H9 (cell line): ENCODE results near the gene ZNF407. TPM values are rescaled to one million over a fixed set of nuclear protein-coding genes. Genes with fewer than 3 reads are reported as not detected.

ENCODE experiments used
- DNase-seq: peaks from one replicate; pipeline ENCODE4 v3.0.0-alpha.2; 2017
- H2AFZ ChIP-seq: one replicate; pipeline ENCODE4 v1.6.1; 2013; ENCODE audit warnings: mild to moderate bottlenecking, low read length, control low read depth, moderate library complexity
- H2AK5ac ChIP-seq: 2 replicates; pipeline ENCODE4 v1.6.1; 2013; ENCODE audit warnings: low read length, control low read depth, mixed read lengths; ENCODE audit not compliant: insufficient read length
- H2BK120ac ChIP-seq: one replicate; pipeline ENCODE4 v1.6.1; 2013; ENCODE audit warnings: low read depth, mild to moderate bottlenecking, low read length, control low read depth, inconsistent platforms; ENCODE audit not compliant: poor library complexity, severe bottlenecking
- H2BK12ac ChIP-seq: 2 replicates; pipeline ENCODE4 v1.6.1; 2013; ENCODE audit warnings: low read length, control low read depth, mixed read lengths, low read depth; ENCODE audit not compliant: insufficient read length
- H2BK15ac ChIP-seq: 2 replicates; pipeline ENCODE4 v1.6.1; 2013; ENCODE audit warnings: low read depth, low read length, control low read depth
- H2BK20ac ChIP-seq: one replicate; pipeline ENCODE4 v1.6.1; 2013; ENCODE audit warnings: low read depth, mild to moderate bottlenecking, low read length, control low read depth, inconsistent platforms; ENCODE audit not compliant: poor library complexity, severe bottlenecking
- H2BK5ac ChIP-seq: 2 replicates; pipeline ENCODE4 v1.6.1; 2013; ENCODE audit warnings: low read length, control low read depth, mixed read lengths; ENCODE audit not compliant: insufficient read length
- H3K14ac ChIP-seq: 2 replicates; pipeline ENCODE4 v1.6.1; 2013; ENCODE audit warnings: low read length, control low read depth; ENCODE audit not compliant: insufficient read depth
- H3K18ac ChIP-seq: 2 replicates; pipeline ENCODE4 v1.6.1; 2013; ENCODE audit warnings: low read depth, mild to moderate bottlenecking, mixed read lengths, low read length, control low read depth; ENCODE audit not compliant: insufficient read length
- H3K23ac ChIP-seq: 2 replicates; pipeline ENCODE4 v1.6.1; 2013; ENCODE audit warnings: low read length, control low read depth, mixed read lengths, low read depth; ENCODE audit not compliant: insufficient read length
- H3K23me2 ChIP-seq: 2 replicates; pipeline ENCODE4 v1.6.1; 2013; ENCODE audit warnings: low read depth, mild to moderate bottlenecking, mixed read lengths, low read length, control low read depth; ENCODE audit not compliant: insufficient read length, poor library complexity, severe bottlenecking
- H3K27ac ChIP-seq: 2 replicates; pipeline ENCODE4 v1.5.1; 2013; ENCODE audit warnings: low read length, control low read depth, mixed read lengths, low read depth; ENCODE audit not compliant: insufficient read length
- H3K27me3 ChIP-seq: 2 replicates; pipeline ENCODE4 v1.6.1; 2013; ENCODE audit warnings: low read length, control low read depth, inconsistent platforms; ENCODE audit not compliant: insufficient read depth
- H3K4ac ChIP-seq: 2 replicates; pipeline ENCODE4 v1.6.1; 2013; ENCODE audit warnings: low read depth, mild to moderate bottlenecking, control low read depth, inconsistent platforms, low read length, moderate library complexity
- H3K4me1 ChIP-seq: 2 replicates; pipeline ENCODE4 v1.6.1; 2013; ENCODE audit warnings: low read length, control low read depth, inconsistent platforms; ENCODE audit not compliant: insufficient read depth
- H3K4me2 ChIP-seq: 2 replicates; pipeline ENCODE4 v1.6.1; 2013; ENCODE audit warnings: low read length, control low read depth, mixed read lengths; ENCODE audit not compliant: insufficient read length, insufficient read depth
- H3K56ac ChIP-seq: 2 replicates; pipeline ENCODE4 v1.6.1; 2013; ENCODE audit warnings: low read depth, mild to moderate bottlenecking, mixed read lengths, low read length, control low read depth; ENCODE audit not compliant: insufficient read length
- H3K79me1 ChIP-seq: 2 replicates; pipeline ENCODE4 v1.6.1; 2013; ENCODE audit warnings: low read depth, mild to moderate bottlenecking, moderate library complexity, low read length, control low read depth, inconsistent platforms; ENCODE audit not compliant: insufficient read depth, poor library complexity, severe bottlenecking
- H3K79me2 ChIP-seq: 2 replicates; pipeline ENCODE4 v1.6.1; 2013; ENCODE audit warnings: low read length, control low read depth, inconsistent platforms; ENCODE audit not compliant: insufficient read depth
- H3K9ac ChIP-seq: 2 replicates; pipeline ENCODE4 v1.6.1; 2013; ENCODE audit warnings: low read length, control low read depth, mixed read lengths; ENCODE audit not compliant: insufficient read length; ENCODE audit errors: extremely low read depth
- H3K9me3 ChIP-seq: one replicate; pipeline ENCODE4 v1.6.1; 2013; ENCODE audit warnings: low read depth, low read length, inconsistent platforms; ENCODE audit not compliant: control insufficient read depth
- H3T11ph ChIP-seq: one replicate; pipeline ENCODE4 v1.6.1; 2013; ENCODE audit warnings: mild to moderate bottlenecking, low read length, control low read depth, inconsistent platforms
- H4K20me1 ChIP-seq: one replicate; pipeline ENCODE4 v1.6.1; 2013; ENCODE audit not compliant: control insufficient read depth, insufficient read length, insufficient read depth
- H4K5ac ChIP-seq: 2 replicates; pipeline ENCODE4 v1.6.1; 2013; ENCODE audit warnings: low read depth, mild to moderate bottlenecking, mixed read lengths, low read length, control low read depth; ENCODE audit not compliant: insufficient read length
- H4K8ac ChIP-seq: replicated peaks from 2 replicates; pipeline ENCODE4 v1.6.1; 2013; ENCODE audit warnings: low read length, control low read depth, mixed read lengths, low read depth; ENCODE audit not compliant: insufficient read length
- H4K91ac ChIP-seq: 2 replicates; pipeline ENCODE4 v1.6.1; 2013; ENCODE audit warnings: low read depth, mild to moderate bottlenecking, moderate library complexity, mixed read lengths, low read length, control low read depth; ENCODE audit not compliant: insufficient read length
- H3K27ac Mint-ChIP-seq, 3 experiments: 2 replicates in 2 of 3; 3 replicates in 1 of 3; pipeline ENCODE4 v1.8.0; 2020 to 2021; ENCODE audit warnings: mixed read lengths in 3 of 3, mild to moderate bottlenecking in 1 of 3, moderate library complexity in 1 of 3
- H3K27me3 Mint-ChIP-seq: 2 replicates; pipeline ENCODE4 v1.8.0; 2021; ENCODE audit warnings: low read depth, mild to moderate bottlenecking, moderate library complexity, mixed read lengths
- H3K36me3 Mint-ChIP-seq, 3 experiments: 2 replicates in 2 of 3; 3 replicates in 1 of 3; pipeline ENCODE4 v1.8.0; 2020 to 2021; ENCODE audit warnings: low read depth in 3 of 3, mixed read lengths in 3 of 3; ENCODE audit not compliant: insufficient read depth in 1 of 3
- H3K4me1 Mint-ChIP-seq, 2 experiments: 2 replicates each; pipeline ENCODE4 v1.8.0; 2020; ENCODE audit warnings: mixed read lengths in 2 of 2
- H3K4me3 Mint-ChIP-seq, 2 experiments: 2 replicates in 1 of 2; 3 replicates in 1 of 2; pipeline ENCODE4 v1.8.0; 2020 to 2021; ENCODE audit warnings: mild to moderate bottlenecking in 2 of 2, mixed read lengths in 2 of 2, moderate library complexity in 1 of 2
- H3K9me3 Mint-ChIP-seq, 2 experiments: 2 replicates in 1 of 2; 3 replicates in 1 of 2; pipeline ENCODE4 v1.8.0; 2020; ENCODE audit warnings: mild to moderate bottlenecking in 2 of 2, mixed read lengths in 2 of 2, moderate library complexity in 1 of 2
- WGBS: extraction: QIAGEN DNeasy Blood & Tissue Kit; methylation state at CpG from one replicate; pipeline ENCODE4 v1.1.7; 2013; ENCODE audit warnings: missing lambda C conversion rate, low lambda C conversion rate, mixed read lengths; ENCODE audit not compliant: insufficient read length; ENCODE audit errors: extremely low coverage; 5-methylcytosine and 5-hydroxymethylcytosine counted together
- total RNA-seq: library from RNA; stranded (reverse); gene quantifications from 2 replicates; pipeline ENCODE4 v1.2.1, GENCODE V29; 2021
- TF ChIP-seq, protein P1 (sequence below): fragments of 200-600 bp; sonication (generic); conservative IDR thresholded peaks from 3 replicates; pipeline ENCODE4 v1.8.0; 2021; ENCODE audit warnings: antibody characterized with exemption, mild to moderate bottlenecking

The ZNF407 gene
- total RNA-seq, 1 experiment from 2014 or later: 8.7 TPM

- no peak overlapping the region for H3K4me2 ChIP-seq
- TF ChIP-seq, protein P1, sequence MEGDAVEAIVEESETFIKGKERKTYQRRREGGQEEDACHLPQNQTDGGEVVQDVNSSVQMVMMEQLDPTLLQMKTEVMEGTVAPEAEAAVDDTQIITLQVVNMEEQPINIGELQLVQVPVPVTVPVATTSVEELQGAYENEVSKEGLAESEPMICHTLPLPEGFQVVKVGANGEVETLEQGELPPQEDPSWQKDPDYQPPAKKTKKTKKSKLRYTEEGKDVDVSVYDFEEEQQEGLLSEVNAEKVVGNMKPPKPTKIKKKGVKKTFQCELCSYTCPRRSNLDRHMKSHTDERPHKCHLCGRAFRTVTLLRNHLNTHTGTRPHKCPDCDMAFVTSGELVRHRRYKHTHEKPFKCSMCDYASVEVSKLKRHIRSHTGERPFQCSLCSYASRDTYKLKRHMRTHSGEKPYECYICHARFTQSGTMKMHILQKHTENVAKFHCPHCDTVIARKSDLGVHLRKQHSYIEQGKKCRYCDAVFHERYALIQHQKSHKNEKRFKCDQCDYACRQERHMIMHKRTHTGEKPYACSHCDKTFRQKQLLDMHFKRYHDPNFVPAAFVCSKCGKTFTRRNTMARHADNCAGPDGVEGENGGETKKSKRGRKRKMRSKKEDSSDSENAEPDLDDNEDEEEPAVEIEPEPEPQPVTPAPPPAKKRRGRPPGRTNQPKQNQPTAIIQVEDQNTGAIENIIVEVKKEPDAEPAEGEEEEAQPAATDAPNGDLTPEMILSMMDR: no peak
- no peaks in the 10 kb centered on the region; the same call in 1 of the 2 replicates for H3K27me3 Mint-ChIP-seq
- no peak overlapping the region for H3K4me3 Mint-ChIP-seq
- H3T11ph ChIP-seq: no peak overlapping the region
- no peak overlapping the region for H2BK15ac ChIP-seq
- H3K18ac ChIP-seq: no peak overlapping the region
- no peak overlapping the region for H3K14ac ChIP-seq
- no peaks in the 10 kb centered on the region for H3K79me2 ChIP-seq
- no peaks in the 10 kb centered on the region for H3K79me1 ChIP-seq
- H3K27ac ChIP-seq: no peak overlapping the region
- no peak overlapping the region for H2BK20ac ChIP-seq
- peaks cover 0 to 5% of the 10 kb centered on the region in 2 experiments; a peak in 1 of 4 replicates for H3K4me1 Mint-ChIP-seq
- H3K9me3 Mint-ChIP-seq: peaks cover 13 to 24% of the 10 kb centered on the region in 2 experiments
- no peaks in the 10 kb centered on the region for H3K9me3 ChIP-seq
- H3K27me3 ChIP-seq: no peaks in the 10 kb centered on the region
- H4K91ac ChIP-seq: no peak overlapping the region
- H3K23me2 ChIP-seq: no peaks in the 10 kb centered on the region
- H2AK5ac ChIP-seq: no peak overlapping the region
- H2BK120ac ChIP-seq: no peak overlapping the region
- no peaks in the 10 kb centered on the region for H3K4me1 ChIP-seq
- DNase-seq: no peak
- no peak overlapping the region for H4K5ac ChIP-seq
- no peaks in the 10 kb centered on the region for H4K20me1 ChIP-seq
- H3K56ac ChIP-seq: no peak overlapping the region
- whole genome bisulfite sequencing: no CpG with 5 or more reads among the region's 3 CpGs
- no peak overlapping the region for H4K8ac ChIP-seq
- no peak overlapping the region for H2BK12ac ChIP-seq
- no peak overlapping the region for H2AFZ ChIP-seq
- H3K27ac Mint-ChIP-seq: no peak overlapping the region
- no peak overlapping the region for H2BK5ac ChIP-seq
- H3K4ac ChIP-seq: no peak overlapping the region
- H3K9ac ChIP-seq: no peak overlapping the region
- H3K36me3 Mint-ChIP-seq: peaks cover 0 to 11% (median 0%) of the 10 kb centered on the region in 3 experiments; a peak in 3 of 7 replicates
- H3K23ac ChIP-seq: no peak overlapping the region
These were observed 477.3 kb downstream of the ZNF407 start for GRCh38 chr18:75075016-75075305.
